Skin of body (tissue), 2 donors: Measurements from ENCODE around the gene PPP6R3. TPM values are rescaled to one million over a fixed set of nuclear protein-coding genes. Genes with fewer than 3 reads are reported as not detected.
A peak's percentile ranks its signal among the peaks of the same experiment; 100 is the strongest.

Experiments used
- DNase-seq: peaks from one replicate; lab custom pipeline; 2025; lab: John Stamatoyannopoulos, UW
- total RNA-seq: library from RNA; depleted of rRNA; stranded (reverse); fragments of >200 nt; gene quantifications from one replicate; pipeline ENCODE4 v1.2.3, GENCODE V29; 2014

PPP6R3 gene, protein sequence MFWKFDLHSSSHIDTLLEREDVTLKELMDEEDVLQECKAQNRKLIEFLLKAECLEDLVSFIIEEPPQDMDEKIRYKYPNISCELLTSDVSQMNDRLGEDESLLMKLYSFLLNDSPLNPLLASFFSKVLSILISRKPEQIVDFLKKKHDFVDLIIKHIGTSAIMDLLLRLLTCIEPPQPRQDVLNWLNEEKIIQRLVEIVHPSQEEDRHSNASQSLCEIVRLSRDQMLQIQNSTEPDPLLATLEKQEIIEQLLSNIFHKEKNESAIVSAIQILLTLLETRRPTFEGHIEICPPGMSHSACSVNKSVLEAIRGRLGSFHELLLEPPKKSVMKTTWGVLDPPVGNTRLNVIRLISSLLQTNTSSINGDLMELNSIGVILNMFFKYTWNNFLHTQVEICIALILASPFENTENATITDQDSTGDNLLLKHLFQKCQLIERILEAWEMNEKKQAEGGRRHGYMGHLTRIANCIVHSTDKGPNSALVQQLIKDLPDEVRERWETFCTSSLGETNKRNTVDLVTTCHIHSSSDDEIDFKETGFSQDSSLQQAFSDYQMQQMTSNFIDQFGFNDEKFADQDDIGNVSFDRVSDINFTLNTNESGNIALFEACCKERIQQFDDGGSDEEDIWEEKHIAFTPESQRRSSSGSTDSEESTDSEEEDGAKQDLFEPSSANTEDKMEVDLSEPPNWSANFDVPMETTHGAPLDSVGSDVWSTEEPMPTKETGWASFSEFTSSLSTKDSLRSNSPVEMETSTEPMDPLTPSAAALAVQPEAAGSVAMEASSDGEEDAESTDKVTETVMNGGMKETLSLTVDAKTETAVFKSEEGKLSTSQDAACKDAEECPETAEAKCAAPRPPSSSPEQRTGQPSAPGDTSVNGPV
- total RNA-seq, result 154 TPM

GRCh38 chr11:68460741-68461574 lies at the start of gene PPP6R3:
PPP6R3 (plus strand) TSS chr11:68460752; CDS start chr11:68537665, 76,913 bp downstream.
- DNase-seq, result no peak

DNA sequence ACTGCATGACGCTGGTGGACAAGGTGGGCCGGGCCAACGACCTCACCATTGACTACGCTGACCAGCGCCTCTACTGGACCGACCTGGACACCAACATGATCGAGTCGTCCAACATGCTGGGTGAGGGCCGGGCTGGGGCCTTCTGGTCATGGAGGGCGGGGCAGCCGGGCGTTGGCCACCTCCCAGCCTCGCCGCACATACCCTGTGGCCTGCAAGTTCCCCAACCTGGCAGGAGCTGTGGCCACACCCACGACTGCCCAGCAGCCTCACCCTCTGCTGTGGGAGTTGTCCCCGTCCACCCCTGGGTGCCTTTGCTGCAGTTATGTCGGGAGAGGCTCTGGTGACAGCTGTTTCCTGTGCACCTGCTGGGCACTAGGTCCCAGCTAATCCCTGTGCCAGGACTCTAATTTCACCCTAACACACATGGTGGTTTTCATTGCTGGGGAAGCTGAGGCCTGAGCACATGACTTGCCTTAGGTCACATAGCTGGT lies 49.0 kb upstream of the PPP6R3 start:
- no peak for DNase-seq

DNA sequence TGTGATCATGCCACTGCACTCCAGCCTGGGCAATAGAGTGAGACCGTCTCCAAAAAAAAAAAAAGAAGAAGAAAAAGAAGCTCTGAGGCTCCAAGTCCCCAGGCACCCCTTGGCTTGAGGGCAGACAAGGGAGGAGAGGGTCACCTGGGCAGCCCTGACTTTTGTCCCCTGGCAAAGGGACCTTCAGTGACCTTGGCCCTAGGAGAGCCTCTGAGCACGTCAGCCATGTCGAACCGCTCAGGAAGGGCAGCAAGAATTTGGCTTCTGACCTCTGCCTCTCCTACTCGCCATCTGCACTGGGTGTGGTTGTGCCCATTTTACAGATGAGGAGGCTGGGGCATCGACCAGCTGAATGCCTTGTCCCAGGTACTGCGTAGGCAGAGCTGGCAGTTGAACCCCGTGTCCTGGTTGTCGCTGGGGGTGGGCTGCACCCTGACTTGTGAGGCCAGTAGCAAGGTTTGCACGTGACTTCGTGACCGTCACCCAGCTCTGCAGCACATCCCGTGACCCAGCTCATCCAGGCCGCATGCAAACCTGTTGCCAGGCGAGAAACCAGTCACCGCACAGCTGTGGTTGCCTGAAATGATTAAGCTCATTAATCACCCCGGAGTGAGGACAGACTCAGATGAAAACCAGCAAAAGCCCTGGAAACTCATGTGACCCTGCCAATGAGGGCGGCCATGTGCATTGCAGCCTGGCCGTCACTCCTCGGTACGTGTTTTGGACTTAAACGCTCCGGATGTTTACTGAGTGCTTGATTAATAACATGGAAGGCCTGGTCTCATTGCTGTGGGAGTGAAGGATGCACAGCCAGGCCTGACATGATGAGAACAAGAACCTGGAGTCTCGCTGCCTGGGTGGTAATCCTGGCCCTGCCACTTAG lies 47.7 kb upstream of the PPP6R3 start:
- peak; percentile 78 for DNase-seq

DNA sequence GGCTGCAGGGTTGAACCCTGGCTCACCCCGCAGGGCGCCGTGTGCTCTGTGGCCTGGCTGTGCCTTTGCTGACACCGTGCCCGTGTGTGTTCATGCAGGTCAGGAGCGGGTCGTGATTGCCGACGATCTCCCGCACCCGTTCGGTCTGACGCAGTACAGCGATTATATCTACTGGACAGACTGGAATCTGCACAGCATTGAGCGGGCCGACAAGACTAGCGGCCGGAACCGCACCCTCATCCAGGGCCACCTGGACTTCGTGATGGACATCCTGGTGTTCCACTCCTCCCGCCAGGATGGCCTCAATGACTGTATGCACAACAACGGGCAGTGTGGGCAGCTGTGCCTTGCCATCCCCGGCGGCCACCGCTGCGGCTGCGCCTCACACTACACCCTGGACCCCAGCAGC lies 47.0 kb upstream of the PPP6R3 start:
- no peak for DNase-seq

GRCh38 chr11:68414496-68415221 lies 45.9 kb upstream of the PPP6R3 start:
- DNase-seq, result no peak

DNA sequence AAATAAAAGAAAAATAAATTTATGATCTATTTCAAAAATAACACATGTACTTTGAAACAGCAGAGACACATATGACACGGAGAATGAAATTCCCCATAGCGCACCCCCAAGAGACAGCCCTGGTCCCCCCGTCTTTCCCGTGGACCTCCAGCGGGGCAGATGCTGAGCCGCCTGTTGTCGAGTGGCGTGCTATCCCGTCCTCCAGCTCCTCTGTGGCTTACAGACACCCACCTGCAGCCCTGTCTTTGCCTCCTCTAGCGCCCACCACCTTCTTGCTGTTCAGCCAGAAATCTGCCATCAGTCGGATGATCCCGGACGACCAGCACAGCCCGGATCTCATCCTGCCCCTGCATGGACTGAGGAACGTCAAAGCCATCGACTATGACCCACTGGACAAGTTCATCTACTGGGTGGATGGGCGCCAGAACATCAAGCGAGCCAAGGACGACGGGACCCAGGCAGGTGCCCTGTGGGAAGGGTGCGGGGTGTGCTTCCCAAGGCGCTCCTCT lies 44.4 kb upstream of the PPP6R3 start:
- no peak for DNase-seq

DNA sequence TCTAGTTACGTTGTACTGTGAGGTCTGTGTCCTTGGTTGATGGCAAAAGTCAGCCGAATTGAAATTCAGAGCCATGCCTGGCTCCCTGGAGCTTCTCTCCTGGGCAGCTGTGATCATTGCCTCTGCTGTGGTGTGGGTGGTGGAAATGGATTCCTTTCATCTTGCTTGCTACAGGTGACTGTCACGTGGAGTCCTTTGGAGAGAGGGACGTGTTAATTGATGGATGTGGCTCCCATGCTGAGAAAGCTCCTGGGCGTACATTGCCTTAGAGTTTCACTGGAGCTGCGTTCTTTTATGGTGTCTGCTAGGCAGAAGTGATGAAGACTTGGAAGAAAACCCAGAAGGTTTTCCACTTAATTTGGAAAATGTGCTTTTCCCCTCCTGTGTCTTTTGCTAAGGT lies 41.9 kb upstream of the PPP6R3 start:
- DNase-seq, result no peak

DNA sequence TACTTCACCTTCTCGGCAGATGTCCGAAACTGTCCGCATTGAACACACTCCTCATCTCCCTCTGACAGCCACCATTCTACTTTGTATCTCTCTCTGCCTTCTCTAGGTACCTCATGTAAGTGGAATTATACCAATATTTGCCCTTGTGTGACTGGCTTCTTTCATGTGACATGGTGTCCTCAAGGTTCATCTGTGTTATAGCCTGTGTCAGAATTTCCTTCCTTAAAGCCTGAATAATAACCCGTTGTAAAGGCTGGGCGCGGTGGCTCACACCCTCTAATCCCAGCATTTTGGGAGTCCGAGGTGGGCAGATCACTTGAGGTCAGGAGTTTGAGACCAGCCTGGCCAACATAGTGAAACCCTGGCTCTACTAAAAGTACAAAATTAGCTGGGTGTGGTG lies 40.4 kb upstream of the PPP6R3 start:
- DNase-seq, result no peak

- DNase-seq, result no peak
Observed at GRCh38 chr11:68423481-68423880, 37.1 kb upstream of the PPP6R3 start.

- no peak for DNase-seq
Observed at GRCh38 chr11:68424101-68424632, 36.4 kb upstream of the PPP6R3 start.

DNA sequence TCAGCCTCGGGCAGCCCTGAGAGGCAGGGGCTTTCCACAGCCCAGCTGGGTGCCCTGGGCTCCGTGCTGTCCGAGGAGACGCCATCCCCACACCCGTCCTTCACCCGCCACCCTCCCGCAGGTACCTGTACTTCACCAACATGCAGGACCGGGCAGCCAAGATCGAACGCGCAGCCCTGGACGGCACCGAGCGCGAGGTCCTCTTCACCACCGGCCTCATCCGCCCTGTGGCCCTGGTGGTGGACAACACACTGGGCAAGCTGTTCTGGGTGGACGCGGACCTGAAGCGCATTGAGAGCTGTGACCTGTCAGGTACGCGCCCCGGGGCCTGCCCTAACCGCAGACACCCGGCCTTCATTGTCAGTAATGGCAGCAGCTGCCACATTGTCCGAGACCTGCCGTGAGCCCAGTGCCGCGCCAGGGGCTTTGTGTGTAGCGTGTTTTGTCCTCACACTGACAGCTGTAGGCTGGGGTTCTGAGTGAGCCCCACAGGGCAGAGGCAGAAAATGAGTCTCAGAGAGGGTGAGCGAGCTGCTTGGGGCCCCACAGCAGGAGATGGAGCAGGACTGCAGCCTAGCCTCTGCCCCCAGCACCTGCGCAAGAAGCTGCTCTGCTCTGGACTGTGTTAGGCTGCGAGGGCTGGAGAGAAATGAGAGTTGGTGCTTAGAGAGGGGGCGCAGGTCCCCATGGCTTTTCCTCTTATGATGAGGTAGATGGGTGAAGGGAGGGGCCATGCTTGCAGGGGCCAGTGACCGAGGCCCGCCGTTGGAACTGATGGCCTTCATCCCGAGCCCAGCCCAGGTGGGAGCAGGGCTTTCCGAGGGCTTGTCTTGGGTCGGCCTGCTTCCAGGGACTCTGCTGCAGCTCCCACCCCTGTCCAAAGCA lies 35.3 kb upstream of the PPP6R3 start:
- DNase-seq, result no peak

DNA sequence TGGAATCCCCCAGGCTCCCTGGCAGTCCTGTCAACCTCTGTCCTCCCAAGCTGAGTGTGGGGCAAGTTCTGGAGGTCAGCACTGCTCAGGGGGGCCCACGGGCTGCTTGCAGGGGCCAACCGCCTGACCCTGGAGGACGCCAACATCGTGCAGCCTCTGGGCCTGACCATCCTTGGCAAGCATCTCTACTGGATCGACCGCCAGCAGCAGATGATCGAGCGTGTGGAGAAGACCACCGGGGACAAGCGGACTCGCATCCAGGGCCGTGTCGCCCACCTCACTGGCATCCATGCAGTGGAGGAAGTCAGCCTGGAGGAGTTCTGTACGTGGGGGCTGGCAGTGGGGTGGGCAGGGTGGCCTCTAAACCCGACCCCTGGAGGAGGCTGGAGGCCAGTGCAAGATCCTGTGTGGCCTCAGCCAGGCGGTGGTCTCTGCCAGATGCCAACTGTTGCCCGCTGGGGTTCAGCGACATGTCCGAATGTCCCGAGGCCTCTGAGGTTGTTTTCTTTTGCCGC lies 34.6 kb upstream of the PPP6R3 start:
- DNase-seq, result no peak

DNA sequence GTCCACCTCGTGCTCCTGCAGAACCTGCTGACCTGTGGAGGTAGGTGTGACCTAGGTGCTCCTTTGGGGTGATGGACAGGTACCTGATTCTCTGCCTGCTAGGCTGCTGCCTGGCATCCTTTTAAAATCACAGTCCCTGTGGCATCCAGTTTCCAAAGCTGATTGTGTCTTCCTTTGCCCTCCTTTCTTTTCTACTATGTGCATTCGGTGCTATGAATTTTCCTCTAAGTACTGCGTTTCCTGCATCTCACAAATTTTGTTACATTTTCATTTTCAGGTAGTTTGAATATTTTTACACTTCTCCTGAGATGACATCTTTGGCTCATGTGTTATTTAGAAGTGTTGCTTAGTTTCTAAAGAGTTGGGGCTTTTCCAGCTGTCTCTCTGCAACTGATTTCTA lies 30.9 kb upstream of the PPP6R3 start:
- no peak for DNase-seq

GRCh38 chr11:68430384-68430783 lies 30.2 kb upstream of the PPP6R3 start:
- DNase-seq, result no peak

DNA sequence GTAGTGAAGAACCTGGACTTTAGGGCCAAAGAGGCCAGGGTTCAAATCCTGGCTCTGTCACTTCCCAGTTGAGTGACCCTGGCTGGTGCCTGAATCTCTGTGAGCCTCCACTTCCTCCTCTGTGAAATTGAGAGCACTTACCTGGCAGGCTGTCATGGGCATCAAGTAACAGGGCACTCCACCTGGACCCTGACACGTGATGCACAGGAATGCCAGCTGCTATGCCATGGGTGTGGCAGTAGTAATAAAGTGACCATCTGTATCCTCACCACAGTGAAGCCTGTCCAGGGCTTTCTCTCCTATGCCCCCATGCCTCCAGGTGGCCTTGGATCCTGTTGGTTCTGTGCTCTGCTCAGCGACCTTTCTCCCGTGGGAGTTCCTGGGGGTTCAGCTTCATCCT lies 29.8 kb upstream of the PPP6R3 start:
- no peak for DNase-seq

- no peak for DNase-seq
Observed at GRCh38 chr11:68431984-68432645, 28.4 kb upstream of the PPP6R3 start.

GRCh38 chr11:68432874-68433273 lies 27.7 kb upstream of the PPP6R3 start:
- DNase-seq, result no peak
